IMR-90 (cell line): Measurements from ENCODE around the gene FXYD4. TPM values are rescaled to one million over a fixed set of nuclear protein-coding genes. Genes with fewer than 3 reads are reported as not detected.

ENCODE experiments used
- ATAC-seq: fragments of 200-7000 bp; cut with Tn5 transposase; 2 replicates; pipeline ENCODE4 v1.9.1; 2020; ENCODE audit warnings: low read depth, mild to moderate bottlenecking, moderate library complexity
- BruUV-seq: library from RNA; stranded (reverse); fragments of 400-500 nt; replicated peaks from 2 replicates; lab custom pipeline; 2021; lab: Mats Ljungman, UMichigan
- CTCF ChIA-PET: fragments of 300-600 bp; formaldehyde crosslinking; extraction: SDS; loops from one replicate; lab custom pipeline; 2021; ENCODE audit warnings: antibody characterized with exemption; lab: Yijun Ruan, JAX
- POLR2A ChIA-PET: fragments of 300-600 bp; sonication (Branson Sonifier 250); formaldehyde crosslinking; loops from one replicate; lab custom pipeline; 2022; ENCODE audit warnings: antibody characterized with exemption; ENCODE audit not compliant: unreplicated experiment; lab: Charles Lee
- DNase-seq: peaks from one replicate; pipeline ENCODE4 v3.0.0; 2013
- H2AFZ ChIP-seq: replicated peaks from 2 replicates; pipeline ENCODE3; 2013; ENCODE audit warnings: low read length, mild to moderate bottlenecking; ENCODE audit not compliant: poor library complexity
- H2AK5ac ChIP-seq: 2 replicates; pipeline ENCODE4 v1.6.1; 2013; ENCODE audit warnings: low read depth, low read length, inconsistent platforms
- H2AK9ac ChIP-seq: replicated peaks from 2 replicates; pipeline ENCODE3; 2013; ENCODE audit warnings: mild to moderate bottlenecking, low read depth, low read length, moderate library complexity; ENCODE audit not compliant: poor library complexity
- H2BK120ac ChIP-seq: 2 replicates; pipeline ENCODE4 v1.6.1; 2013; ENCODE audit warnings: low read depth, low read length, inconsistent platforms
- H2BK15ac ChIP-seq: 3 replicates; pipeline ENCODE4 v1.6.1; 2013; ENCODE audit warnings: low read depth, low read length, inconsistent platforms
- H2BK20ac ChIP-seq: 2 replicates; pipeline ENCODE4 v1.6.1; 2013; ENCODE audit warnings: low read depth, mild to moderate bottlenecking, inconsistent platforms, low read length, moderate library complexity
- H2BK5ac ChIP-seq: 2 replicates; pipeline ENCODE4 v1.6.1; 2013; ENCODE audit warnings: mild to moderate bottlenecking, low read depth, low read length, inconsistent platforms; ENCODE audit not compliant: poor library complexity, severe bottlenecking
- H3K14ac ChIP-seq: replicated peaks from 2 replicates; pipeline ENCODE4 v1.6.1; 2013; ENCODE audit warnings: low read depth, low read length, inconsistent platforms
- H3K18ac ChIP-seq: 2 replicates; pipeline ENCODE4 v1.6.1; 2013; ENCODE audit warnings: low read depth, low read length, control low read depth
- H3K23ac ChIP-seq: 2 replicates; pipeline ENCODE4 v1.6.1; 2013; ENCODE audit warnings: low read depth, low read length, inconsistent platforms
- H3K27ac ChIP-seq: 2 replicates; pipeline ENCODE4 v1.5.1; 2013; ENCODE audit warnings: mild to moderate bottlenecking, control low read depth, low read length; ENCODE audit not compliant: insufficient read depth
- H3K27me3 ChIP-seq: 2 replicates; pipeline ENCODE4 v1.6.1; 2013; ENCODE audit warnings: low read length; ENCODE audit not compliant: control insufficient read depth, insufficient read depth
- H3K36me3 ChIP-seq: 2 replicates; pipeline ENCODE4 v1.6.1; 2013; ENCODE audit warnings: low read length, mixed read lengths; ENCODE audit not compliant: control insufficient read depth, insufficient read depth
- H3K4ac ChIP-seq: 2 replicates; pipeline ENCODE4 v1.6.1; 2013; ENCODE audit warnings: low read depth, low read length, inconsistent platforms
- H3K4me1 ChIP-seq: 2 replicates; pipeline ENCODE4 v1.6.1; 2013; ENCODE audit warnings: low read length, mixed read lengths; ENCODE audit not compliant: control insufficient read depth, insufficient read depth
- H3K4me2 ChIP-seq: 2 replicates; pipeline ENCODE4 v1.6.1; 2013; ENCODE audit warnings: low read depth, mild to moderate bottlenecking, control low read depth, low read length, moderate library complexity
- H3K4me3 ChIP-seq: 2 replicates; pipeline ENCODE4 v1.5.1; 2013; ENCODE audit warnings: low read depth, mild to moderate bottlenecking, control low read depth, low read length, moderate library complexity; ENCODE audit not compliant: insufficient read depth
- H3K56ac ChIP-seq: 2 replicates; pipeline ENCODE4 v1.6.1; 2013; ENCODE audit warnings: low read length, inconsistent platforms; ENCODE audit not compliant: insufficient read depth; ENCODE audit errors: extremely low read depth
- H3K79me1 ChIP-seq, 2 experiments: 2 replicates each; pipeline ENCODE4 v1.6.1; 2013; ENCODE audit warnings: low read length in 2 of 2, inconsistent platforms in 1 of 2, low read depth in 1 of 2
- H3K9ac ChIP-seq: 2 replicates; pipeline ENCODE4 v1.6.1; 2013; ENCODE audit warnings: low read depth, low read length, control low read depth
- H3K9me1 ChIP-seq: 2 replicates; pipeline ENCODE4 v1.6.1; 2013; ENCODE audit warnings: low read length, inconsistent platforms; ENCODE audit not compliant: insufficient read depth
- H3K9me3 ChIP-seq: 2 replicates; pipeline ENCODE4 v1.6.1; 2013; ENCODE audit warnings: low read length; ENCODE audit not compliant: control insufficient read depth, insufficient read depth
- H4K20me1 ChIP-seq: 2 replicates; pipeline ENCODE4 v1.6.1; 2013; ENCODE audit warnings: low read length, inconsistent platforms; ENCODE audit not compliant: insufficient read depth
- H4K5ac ChIP-seq: 2 replicates; pipeline ENCODE4 v1.6.1; 2013; ENCODE audit warnings: mild to moderate bottlenecking, low read depth, low read length, control low read depth
- H4K8ac ChIP-seq, 2 experiments: 2 replicates each; pipeline ENCODE4 v1.6.1; 2013; ENCODE audit warnings: low read depth in 2 of 2, low read length in 2 of 2, control low read depth in 1 of 2, inconsistent platforms in 1 of 2
- H4K91ac ChIP-seq: 2 replicates; pipeline ENCODE4 v1.6.1; 2013; ENCODE audit warnings: low read depth, low read length, inconsistent platforms; ENCODE audit not compliant: insufficient read depth
- BHLHE40 ChIP-seq: fragments of 150-350 bp; IDR thresholded peaks from 2 replicates; pipeline ENCODE4 v1.6.1; 2016; ENCODE audit warnings: mild to moderate bottlenecking, low read depth, low read length
- CEBPB ChIP-seq: IDR thresholded peaks from 2 replicates; pipeline ENCODE4 v1.6.1; 2012; ENCODE audit warnings: low read depth, low read length, improper control_type of control experiment
- CHD1 ChIP-seq: IDR thresholded peaks from 2 replicates; pipeline ENCODE4 v1.6.1; 2012; ENCODE audit warnings: low read depth, low read length, improper control_type of control experiment
- MAFK ChIP-seq: IDR thresholded peaks from 2 replicates; pipeline ENCODE4 v1.6.1; 2012; ENCODE audit warnings: low read depth, low read length, improper control_type of control experiment
- MAZ ChIP-seq: IDR thresholded peaks from 2 replicates; pipeline ENCODE4 v1.6.1; 2012; ENCODE audit warnings: low read depth, mild to moderate bottlenecking, low read length, improper control_type of control experiment, moderate library complexity, borderline replicate concordance
- MXI1 ChIP-seq: IDR thresholded peaks from 2 replicates; pipeline ENCODE4 v1.6.1; 2012; ENCODE audit warnings: low read depth, mild to moderate bottlenecking, low read length, moderate library complexity, borderline replicate concordance
- RAD21 ChIP-seq: IDR thresholded peaks from 2 replicates; pipeline ENCODE4 v1.6.1; 2012; ENCODE audit warnings: low read length, improper control_type of control experiment
- SMC3 ChIP-seq: fragments of 150-350 bp; IDR thresholded peaks from 2 replicates; pipeline ENCODE4 v1.6.1; 2016; ENCODE audit warnings: low read depth, mild to moderate bottlenecking, antibody characterized with exemption, low read length, moderate library complexity
- USF2 ChIP-seq: fragments of 150-350 bp; IDR thresholded peaks from 2 replicates; pipeline ENCODE4 v1.6.1; 2017; ENCODE audit warnings: mild to moderate bottlenecking, antibody characterized with exemption, low read length, low read depth
- WGBS, 2 experiments: methylation state at CpG; one replicate each; pipeline versions ENCODE4 v1.1.5 to v1.1.7; 2013; ENCODE audit warnings: missing lambda C conversion rate in 2 of 2; ENCODE audit not compliant: insufficient read length in 1 of 2; ENCODE audit errors: extremely low coverage in 2 of 2; 5-methylcytosine and 5-hydroxymethylcytosine counted together
- dilution Hi-C: fragments of 300-500 bp; cut with HindIII; formaldehyde crosslinking; loops from one replicate; pipeline ENCODE4 v1.14.3; 2018; ENCODE audit warnings: low sequenced_read_pairs; ENCODE audit not compliant: unreplicated experiment
- in situ Hi-C: fragments of 300-500 bp; cut with MboI; formaldehyde crosslinking; loops from 3 replicates; pipeline ENCODE4 v1.14.3; 2019; ENCODE audit warnings: low sequenced_read_pairs, inconsistent platforms, mixed read lengths
- intact Hi-C: fragments of 100-400 bp; cut with micrococcal nuclease; formaldehyde crosslinking; loops from 2 replicates; pipeline ENCODE4 v1.10.0; 2022
- polyA plus RNA-seq, 3 experiments: library from polyadenylated mRNA; depleted of rRNA; stranded (reverse); fragments of >200 nt; gene quantifications; 2 replicates each; pipeline ENCODE4 v1.2.3, GENCODE V29; 2012; ENCODE audit warnings: low replicate concordance in 1 of 3
- total RNA-seq: library from RNA; depleted of rRNA; stranded (reverse); fragments of >200 nt; gene quantifications from 2 replicates; pipeline ENCODE4 v1.2.3, GENCODE V29; 2012

FXYD4 gene
- total and polyA plus RNA-seq, 2 of the 4 experiments (the other 2 are of a cell fraction) = not detected

DNA sequence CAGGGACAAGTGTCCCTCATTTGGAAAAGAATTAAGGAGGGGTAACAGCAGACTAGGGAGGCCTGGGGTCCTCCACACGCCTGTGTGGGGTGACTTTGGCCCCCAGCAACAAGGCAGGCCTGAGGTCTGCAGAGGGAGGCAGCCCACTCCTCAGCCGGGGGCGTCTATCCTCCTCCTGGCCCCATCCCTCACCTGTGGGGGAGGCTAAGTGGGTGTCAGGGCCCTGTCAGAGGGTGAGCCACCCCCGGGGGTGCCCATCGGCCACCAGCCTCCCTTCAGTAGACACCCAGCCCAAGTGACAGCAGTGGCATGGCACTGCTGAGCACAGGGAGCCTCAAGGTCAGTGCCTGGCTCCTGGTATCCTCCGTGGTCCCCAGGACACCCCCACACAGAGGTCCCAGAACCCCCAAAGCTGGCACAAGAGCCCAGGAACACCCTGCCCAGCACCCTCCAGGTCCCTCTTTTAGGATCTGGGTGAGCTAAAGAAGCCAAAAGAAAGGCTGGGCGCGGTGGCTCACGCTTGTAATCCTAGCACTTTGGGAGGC is 693 bp upstream of the FXYD4 start:
- Histone ChIP-seq H3K27ac (no peak overlapping the region), H4K20me1 (no peaks in the 10 kb centered on the region), H3K56ac (no peak overlapping the region), H3K4ac (no peak overlapping the region), H3K79me1 (no peaks in the 10 kb centered on the region), H3K9me1 (no peaks in the 10 kb centered on the region), H3K4me2 (no peak overlapping the region), H3K23ac (no peak overlapping the region), H4K91ac (no peak overlapping the region), H3K4me1 (no peaks in the 10 kb centered on the region), H2BK15ac (no peak overlapping the region), H3K14ac (no peak overlapping the region), H2BK120ac (no peak overlapping the region), H4K8ac (no peak overlapping the region), H3K4me3 (no peak overlapping the region), H2BK5ac (no peak overlapping the region), H3K36me3 (no peaks in the 10 kb centered on the region), H3K9ac (no peak overlapping the region), H2AK5ac (no peak overlapping the region), H3K18ac (no peak overlapping the region), H4K5ac (no peak overlapping the region), H3K9me3 (no peaks in the 10 kb centered on the region), H2AFZ (no peak overlapping the region), H3K27me3 (peaks cover 15% of the 10 kb centered on the region), H2AK9ac (no peak overlapping the region), H2BK20ac (no peak overlapping the region)
- no CpG with 5 or more reads among the region's 9 CpGs for WGBS, 2 experiments
- BruUV-seq = no TSS peak
- DNase-seq (no peak), ATAC-seq (no peak)
- no peak for TF ChIP-seq SMC3
- no peak for TF ChIP-seq CHD1
- no peak for TF ChIP-seq MXI1
- no peak for TF ChIP-seq USF2
- no peak for TF ChIP-seq CEBPB
- TF ChIP-seq MAZ = no peak
- no peak for TF ChIP-seq RAD21
- TF ChIP-seq BHLHE40 = no peak
- TF ChIP-seq MAFK = no peak
- POLR2A ChIA-PET = no interaction called here
- in situ Hi-C loops = no loop called here
- intact Hi-C loops = no loop called here
- dilution Hi-C loops = no loop called here
- CTCF ChIA-PET = no interaction called here
